Measurements from ENCODE around the gene ZNF532. TPM values are rescaled to one million over a fixed set of nuclear protein-coding genes. Genes with fewer than 3 reads are reported as not detected.
"Not testable (repeated sequence)": the region's sequence is repeated elsewhere in the genome, so short reads cannot be mapped to it uniquely, and the experiment has no call there.

ZNF532 gene
- total RNA-seq, 1 donor, result 49.6 TPM

GRCh38 chr18:58822944-58823343 lies 41.7 kb upstream of the ZNF532 start:
- no peak overlapping the region for H3K4me3 ChIP-seq (ENCODE audit: insufficient read depth, low read length)
- H4K20me1 ChIP-seq (ENCODE audit: insufficient read depth, low read length), result no peaks in the 10 kb centered on the region
- H3K27ac ChIP-seq (ENCODE audit: low read depth, low read length), result no peak overlapping the region
- no peaks in the 10 kb centered on the region for H3K27me3 ChIP-seq (ENCODE audit: insufficient read depth, low read length)
- H2AFZ ChIP-seq (ENCODE audit: low read length), result no peak overlapping the region
- no peaks in the 10 kb centered on the region for H3K9me3 ChIP-seq (ENCODE audit: low read depth, low read length)
- H3K4me1 ChIP-seq (ENCODE audit: insufficient read depth, low read length), result no peaks in the 10 kb centered on the region
- no peak for TF ChIP-seq CTCF (IDR thresholded peaks at IDR 0.05; ENCODE audit: extremely low read depth, low read depth, low read length)
- H3K4me2 ChIP-seq (ENCODE audit: insufficient read depth, low read length), result no peak overlapping the region
- DNase-seq (ENCODE audit: insufficient read length, low spot score, missing footprints), result no peak
- no peaks in the 10 kb centered on the region for H3K36me3 ChIP-seq (ENCODE audit: insufficient read depth, low read length)
- H3K79me2 ChIP-seq (ENCODE audit: insufficient read depth, low read length), result no peaks in the 10 kb centered on the region

DNA sequence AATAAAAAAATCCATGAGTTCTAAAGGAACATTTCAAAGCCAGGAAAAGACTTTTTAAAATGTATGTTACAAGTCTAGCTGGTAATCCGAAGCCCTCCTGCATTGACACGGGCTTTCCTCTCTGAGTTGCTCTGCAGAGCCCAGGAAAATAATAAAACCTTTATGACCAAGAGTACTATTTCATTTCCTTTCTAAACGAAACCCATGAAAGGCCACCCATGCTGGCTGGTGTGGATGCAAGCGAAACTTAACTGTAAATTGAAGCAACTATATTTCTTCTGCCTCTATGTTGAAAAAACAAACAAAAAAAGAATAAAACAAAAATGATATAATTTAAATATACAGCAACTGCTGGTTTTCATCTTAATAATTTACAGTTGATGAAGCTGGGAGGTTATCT lies 41.3 kb upstream of the ZNF532 start:
- Histone ChIP-seq H3K79me2 (ENCODE audit: insufficient read depth, low read length) (no peaks in the 10 kb centered on the region), H3K9me3 (ENCODE audit: low read depth, low read length) (no peaks in the 10 kb centered on the region), H4K20me1 (ENCODE audit: insufficient read depth, low read length) (no peaks in the 10 kb centered on the region), H3K4me3 (ENCODE audit: insufficient read depth, low read length) (no peak overlapping the region), H3K4me2 (ENCODE audit: insufficient read depth, low read length) (no peak overlapping the region), H3K4me1 (ENCODE audit: insufficient read depth, low read length) (no peaks in the 10 kb centered on the region), H3K27ac (ENCODE audit: low read depth, low read length) (no peak overlapping the region), H3K36me3 (ENCODE audit: insufficient read depth, low read length) (no peaks in the 10 kb centered on the region), H3K27me3 (ENCODE audit: insufficient read depth, low read length) (no peaks in the 10 kb centered on the region), H2AFZ (ENCODE audit: low read length) (no peak overlapping the region)
- DNase-seq (ENCODE audit: insufficient read length, low spot score, missing footprints), result no peak
- TF ChIP-seq CTCF (IDR thresholded peaks at IDR 0.05; ENCODE audit: extremely low read depth, low read depth, low read length), result no peak

GRCh38 chr18:58826926-58827325 lies 37.8 kb upstream of the ZNF532 start:
- DNase-seq (ENCODE audit: insufficient read length, low spot score, missing footprints); H3K27me3 ChIP-seq (ENCODE audit: insufficient read depth, low read length): not testable (repeated sequence)

DNA sequence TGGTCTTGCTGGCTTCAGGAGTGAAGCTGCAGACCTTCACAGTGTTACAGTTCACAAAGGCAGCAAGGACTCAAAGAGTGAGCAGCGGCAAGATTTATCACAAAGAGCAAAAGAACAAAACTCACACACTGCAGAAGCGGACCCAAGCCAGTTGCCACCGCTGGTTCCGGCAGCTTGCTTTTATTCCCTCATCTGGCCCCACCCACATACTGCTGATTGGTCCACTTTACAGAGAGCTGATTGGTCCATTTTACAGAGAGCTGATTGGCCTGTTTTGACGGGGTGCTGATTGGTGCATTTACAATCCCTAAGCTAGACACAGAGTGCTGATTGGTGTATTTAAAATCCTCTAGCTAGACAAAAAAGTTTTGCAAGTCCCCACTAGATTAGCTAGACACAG lies 37.2 kb upstream of the ZNF532 start:
- no peak overlapping the region for H3K4me2 ChIP-seq (ENCODE audit: insufficient read depth, low read length)
- H3K27ac ChIP-seq (ENCODE audit: low read depth, low read length), result no peak overlapping the region
- H3K27me3 ChIP-seq (ENCODE audit: insufficient read depth, low read length), result no peaks in the 10 kb centered on the region
- no peak overlapping the region for H3K4me3 ChIP-seq (ENCODE audit: insufficient read depth, low read length)
- no peak for DNase-seq (ENCODE audit: insufficient read length, low spot score, missing footprints)
- H3K36me3 ChIP-seq (ENCODE audit: insufficient read depth, low read length), result no peaks in the 10 kb centered on the region
- no peaks in the 10 kb centered on the region for H4K20me1 ChIP-seq (ENCODE audit: insufficient read depth, low read length)
- H3K79me2 ChIP-seq (ENCODE audit: insufficient read depth, low read length), result no peaks in the 10 kb centered on the region
- no peak overlapping the region for H2AFZ ChIP-seq (ENCODE audit: low read length)
- no peak for TF ChIP-seq CTCF (IDR thresholded peaks at IDR 0.05; ENCODE audit: extremely low read depth, low read depth, low read length)
- H3K4me1 ChIP-seq (ENCODE audit: insufficient read depth, low read length), result peaks cover 9% of the 10 kb centered on the region
- H3K9me3 ChIP-seq (ENCODE audit: low read depth, low read length), result no peaks in the 10 kb centered on the region

More at GRCh38 chr18:58826926-58827325, 37.8 kb upstream of the ZNF532 start:
- H3K4me1 ChIP-seq (ENCODE audit: insufficient read depth, low read length); H4K20me1 ChIP-seq (ENCODE audit: insufficient read depth, low read length); H2AFZ ChIP-seq (ENCODE audit: low read length); H3K79me2 ChIP-seq (ENCODE audit: insufficient read depth, low read length); H3K9me3 ChIP-seq (ENCODE audit: low read depth, low read length); H3K36me3 ChIP-seq (ENCODE audit: insufficient read depth, low read length); H3K4me2 ChIP-seq (ENCODE audit: insufficient read depth, low read length); H3K4me3 ChIP-seq (ENCODE audit: insufficient read depth, low read length); H3K27ac ChIP-seq (ENCODE audit: low read depth, low read length): not testable (repeated sequence)

All from osteoblast (primary cell).